ENCODE results near the gene AJM1.

AJM1 gene

DNA sequence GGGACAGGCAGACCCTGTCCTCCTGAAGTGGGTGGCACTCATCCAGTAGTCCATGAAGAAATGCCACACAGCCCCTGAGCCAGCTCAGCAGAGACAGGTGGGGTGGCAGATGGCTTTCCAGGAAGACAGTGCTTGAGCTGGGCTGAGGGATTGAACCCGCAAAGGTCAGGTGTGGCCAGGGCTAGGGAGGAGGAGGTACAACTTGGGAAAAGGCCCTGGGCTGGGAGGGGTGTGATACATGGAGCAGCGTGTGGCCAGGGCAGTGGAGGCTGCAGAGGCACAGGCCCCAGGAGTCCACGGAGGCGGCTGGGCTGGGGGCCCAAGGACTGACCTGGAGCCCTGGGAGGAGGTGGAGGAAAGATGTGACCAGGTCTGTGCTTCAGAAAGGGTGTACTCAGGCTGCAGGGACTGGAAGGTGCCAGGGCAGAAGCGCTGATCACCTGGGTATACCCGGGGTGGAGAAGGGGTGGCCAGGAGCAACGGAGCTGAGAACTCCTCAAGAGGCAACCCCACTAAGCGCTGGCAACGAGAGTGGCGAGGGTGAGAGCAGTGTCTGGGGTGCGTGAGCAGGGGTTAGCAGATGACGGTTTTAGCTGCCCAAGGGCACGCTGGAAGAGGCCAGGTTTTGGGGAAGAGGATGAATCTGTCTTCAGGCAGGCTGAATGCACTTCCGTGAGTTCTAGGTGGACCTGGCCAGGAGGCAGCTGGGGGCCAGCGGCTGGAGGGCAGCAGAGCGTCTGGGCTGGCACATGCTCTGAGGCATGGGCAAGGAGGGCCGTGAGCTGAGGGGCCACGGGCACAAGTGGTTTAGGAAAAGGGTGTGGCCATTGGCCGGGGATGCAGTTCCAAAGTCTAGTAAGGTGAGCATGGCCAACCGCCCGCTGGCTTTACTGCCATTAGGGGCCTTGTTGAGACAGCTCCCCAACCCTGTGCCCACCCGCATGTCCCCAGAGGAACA is 38.4 kb upstream of the AJM1 start:
- H3K27me3 Mint-ChIP-seq (ENCODE audit: low read depth) = peaks cover 10% of the 10 kb centered on the region
- DNase-seq (ENCODE audit: low spot score) = no peak
- H3K4me1 Mint-ChIP-seq (ENCODE audit: low read depth) = peaks cover 16% of the 10 kb centered on the region
- no peaks in the 10 kb centered on the region for H3K9me3 Mint-ChIP-seq
- peak overlapping the region; percentile 14 for H3K27ac Mint-ChIP-seq
- H3K4me3 Mint-ChIP-seq = no peak overlapping the region
- H3K36me3 Mint-ChIP-seq (ENCODE audit: low read depth) = peaks cover 3% of the 10 kb centered on the region

GRCh38 chr9:136804509-136805206 is 37.6 kb upstream of the AJM1 start:
- H3K27ac Mint-ChIP-seq = no peak overlapping the region
- DNase-seq (ENCODE audit: low spot score) = no peak
- peaks cover 23% of the 10 kb centered on the region for H3K4me1 Mint-ChIP-seq (ENCODE audit: low read depth)
- no peaks in the 10 kb centered on the region for H3K9me3 Mint-ChIP-seq
- H3K27me3 Mint-ChIP-seq (ENCODE audit: low read depth) = peaks cover 10% of the 10 kb centered on the region
- no peak overlapping the region for H3K4me3 Mint-ChIP-seq
- H3K36me3 Mint-ChIP-seq (ENCODE audit: low read depth) = peaks cover 9% of the 10 kb centered on the region

- no peak overlapping the region for H3K27ac Mint-ChIP-seq
- peaks cover 15% of the 10 kb centered on the region for H3K36me3 Mint-ChIP-seq (ENCODE audit: low read depth)
- no peak for DNase-seq (ENCODE audit: low spot score)
- H3K4me3 Mint-ChIP-seq = peak overlapping the region; percentile 34
- H3K4me1 Mint-ChIP-seq (ENCODE audit: low read depth) = peaks cover 26% of the 10 kb centered on the region
- H3K27me3 Mint-ChIP-seq (ENCODE audit: low read depth) = peaks cover 8% of the 10 kb centered on the region
- H3K9me3 Mint-ChIP-seq = no peaks in the 10 kb centered on the region
These were observed 37.0 kb upstream of the AJM1 start for GRCh38 chr9:136805207-136805740.

DNA sequence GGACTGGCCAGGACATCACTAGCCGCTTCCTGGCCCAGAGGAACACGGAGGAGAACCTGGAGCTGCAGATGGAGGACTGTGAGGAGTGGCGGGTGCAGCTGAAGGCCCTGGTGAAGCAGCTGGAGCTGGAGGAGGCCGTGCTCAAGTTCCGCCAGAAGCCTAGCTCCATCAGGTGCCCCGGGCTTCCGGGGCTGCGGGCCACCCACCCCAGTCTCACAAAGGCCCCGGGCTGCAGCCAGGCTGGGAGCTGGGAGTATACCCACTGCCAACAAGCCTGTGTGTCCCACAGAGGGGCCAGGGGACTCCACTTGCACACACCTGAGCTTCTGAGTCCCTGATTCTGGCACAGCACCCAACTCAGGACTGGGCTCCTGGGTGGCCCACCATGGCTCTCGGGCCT is 36.2 kb upstream of the AJM1 start:
- H3K27ac Mint-ChIP-seq = no peak overlapping the region
- peaks cover 23% of the 10 kb centered on the region for H3K4me1 Mint-ChIP-seq (ENCODE audit: low read depth)
- H3K9me3 Mint-ChIP-seq = no peaks in the 10 kb centered on the region
- H3K27me3 Mint-ChIP-seq (ENCODE audit: low read depth) = peaks cover 3% of the 10 kb centered on the region
- DNase-seq (ENCODE audit: low spot score) = no peak
- H3K4me3 Mint-ChIP-seq = peak overlapping the region; percentile 88
- peaks cover 18% of the 10 kb centered on the region for H3K36me3 Mint-ChIP-seq (ENCODE audit: low read depth)

- Mint-ChIP-seq H3K27me3 (ENCODE audit: low read depth) (no peaks in the 10 kb centered on the region), H3K4me1 (ENCODE audit: low read depth) (peaks cover 20% of the 10 kb centered on the region), H3K27ac (peak overlapping the region; percentile 76), H3K36me3 (ENCODE audit: low read depth) (peaks cover 18% of the 10 kb centered on the region), H3K9me3 (no peaks in the 10 kb centered on the region), H3K4me3 (peak overlapping the region; percentile 88)
- no peak for DNase-seq (ENCODE audit: low spot score)
These were observed 35.6 kb upstream of the AJM1 start for GRCh38 chr9:136806631-136807201.

DNA sequence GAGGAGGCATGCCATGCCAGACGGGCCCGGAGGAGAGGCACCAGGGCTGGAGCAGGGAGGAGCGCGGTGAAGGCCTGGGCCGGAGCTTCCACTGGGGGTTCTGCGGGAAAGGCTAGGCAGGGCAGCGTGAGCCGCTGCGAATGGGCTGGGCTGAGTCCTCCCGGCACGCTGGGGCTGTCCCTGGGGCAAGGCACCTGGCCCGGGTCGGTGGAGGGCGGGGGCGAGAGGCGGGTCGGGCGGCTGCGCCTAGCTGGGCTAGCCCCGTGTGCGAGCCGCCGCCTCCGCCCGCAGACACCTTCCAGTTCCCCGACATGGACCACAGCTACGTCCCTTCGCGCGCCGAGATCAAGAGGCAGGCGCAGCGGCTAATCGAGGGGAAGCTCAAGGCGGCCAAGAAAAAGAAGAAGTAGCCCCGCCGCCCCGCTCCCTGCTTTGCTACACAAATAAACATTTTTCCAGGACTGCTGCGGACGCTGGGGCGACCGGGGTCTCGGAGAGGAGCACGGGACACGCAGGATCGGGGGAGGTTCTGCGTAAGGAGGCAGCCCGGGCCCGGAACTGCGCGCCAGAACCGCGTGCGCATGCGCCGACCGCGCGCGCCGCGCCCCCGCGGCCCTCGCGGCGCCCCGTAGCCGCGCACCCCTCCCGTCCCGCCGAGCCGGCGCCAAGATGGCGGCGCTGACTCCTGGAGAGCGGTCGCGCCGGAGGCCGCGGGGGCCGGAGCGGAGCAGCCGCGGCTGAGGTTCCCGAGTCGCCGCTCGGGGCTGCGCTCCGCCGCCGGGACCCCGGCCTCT is 34.8 kb upstream of the AJM1 start, which contains the start of gene RABL6:
TSS of gene RABL6 (plus strand) at position 668 of the 794 bp plus-strand sequence. CDS start 249 bp downstream, outside the sequence.
- DNase-seq (ENCODE audit: low spot score) = peak; percentile 88
- Mint-ChIP-seq H3K9me3 (no peaks in the 10 kb centered on the region), H3K4me1 (ENCODE audit: low read depth) (peaks cover 23% of the 10 kb centered on the region), H3K27ac (peak within 1 kb of the TSS; percentile 90), H3K27me3 (ENCODE audit: low read depth) (no peaks in the 10 kb centered on the region), H3K36me3 (ENCODE audit: low read depth) (peaks cover 18% of the 10 kb centered on the region), H3K4me3 (peak within 1 kb of the TSS; percentile 88)

DNA sequence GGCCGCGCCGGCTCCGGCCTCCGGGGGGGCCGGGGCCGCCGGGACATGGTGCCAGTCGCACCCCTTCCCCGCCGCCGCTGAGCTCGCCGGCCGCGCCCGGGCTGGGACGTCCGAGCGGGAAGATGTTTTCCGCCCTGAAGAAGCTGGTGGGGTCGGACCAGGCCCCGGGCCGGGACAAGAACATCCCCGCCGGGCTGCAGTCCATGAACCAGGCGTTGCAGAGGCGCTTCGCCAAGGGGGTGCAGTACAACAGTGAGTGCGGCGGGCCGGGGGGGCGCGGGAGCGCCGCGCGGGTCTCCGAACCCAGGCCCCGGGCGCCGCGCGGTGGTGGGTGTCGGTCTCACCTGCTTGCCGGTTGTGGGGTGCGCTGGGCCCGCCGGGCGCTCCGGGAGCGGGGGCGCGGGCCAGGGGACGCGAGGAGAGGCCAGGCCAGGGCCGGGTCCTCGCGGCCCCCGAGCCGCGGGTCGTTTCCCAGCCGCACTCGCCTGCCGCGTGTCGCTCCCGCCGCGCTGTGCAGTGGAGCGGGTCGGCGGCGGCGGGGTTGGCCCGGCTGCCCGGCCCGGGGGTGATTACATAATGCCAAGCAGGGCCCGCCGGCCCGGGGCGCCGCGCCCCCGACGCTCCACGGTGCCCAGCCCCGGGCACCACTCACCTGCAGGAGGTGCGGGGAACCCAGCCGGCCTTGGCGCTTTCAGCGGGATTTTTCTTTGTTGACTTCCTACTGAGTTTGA is 34.0 kb upstream of the AJM1 start:
- Mint-ChIP-seq H3K27me3 (ENCODE audit: low read depth) (no peaks in the 10 kb centered on the region), H3K4me1 (ENCODE audit: low read depth) (peaks cover 30% of the 10 kb centered on the region), H3K36me3 (ENCODE audit: low read depth) (peaks cover 25% of the 10 kb centered on the region), H3K4me3 (peak overlapping the region; percentile 82), H3K27ac (peak overlapping the region; percentile 63), H3K9me3 (no peaks in the 10 kb centered on the region)
- DNase-seq (ENCODE audit: low spot score) = peak; percentile 42

- Mint-ChIP-seq H3K4me1 (ENCODE audit: low read depth) (peaks cover 36% of the 10 kb centered on the region), H3K27ac (peak overlapping the region; percentile 26), H3K4me3 (peak overlapping the region; percentile 82), H3K9me3 (no peaks in the 10 kb centered on the region), H3K27me3 (ENCODE audit: low read depth) (no peaks in the 10 kb centered on the region), H3K36me3 (ENCODE audit: low read depth) (peaks cover 30% of the 10 kb centered on the region)
- no peak for DNase-seq (ENCODE audit: low spot score)
These were observed 33.5 kb upstream of the AJM1 start for GRCh38 chr9:136808806-136809158.

GRCh38 chr9:136814725-136815421 is 27.4 kb upstream of the AJM1 start:
- Mint-ChIP-seq H3K9me3 (no peaks in the 10 kb centered on the region), H3K4me3 (no peak overlapping the region), H3K27ac (peak overlapping the region; percentile 11), H3K27me3 (ENCODE audit: low read depth) (no peaks in the 10 kb centered on the region), H3K4me1 (ENCODE audit: low read depth) (peaks cover 28% of the 10 kb centered on the region), H3K36me3 (ENCODE audit: low read depth) (peaks cover 37% of the 10 kb centered on the region)
- DNase-seq (ENCODE audit: low spot score) = no peak

GRCh38 chr9:136815422-136815782 is 26.9 kb upstream of the AJM1 start:
- H3K4me3 Mint-ChIP-seq = no peak overlapping the region
- no peaks in the 10 kb centered on the region for H3K27me3 Mint-ChIP-seq (ENCODE audit: low read depth)
- peaks cover 34% of the 10 kb centered on the region for H3K36me3 Mint-ChIP-seq (ENCODE audit: low read depth)
- H3K27ac Mint-ChIP-seq = no peak overlapping the region
- no peaks in the 10 kb centered on the region for H3K9me3 Mint-ChIP-seq
- DNase-seq (ENCODE audit: low spot score) = no peak
- H3K4me1 Mint-ChIP-seq (ENCODE audit: low read depth) = peaks cover 24% of the 10 kb centered on the region

DNA sequence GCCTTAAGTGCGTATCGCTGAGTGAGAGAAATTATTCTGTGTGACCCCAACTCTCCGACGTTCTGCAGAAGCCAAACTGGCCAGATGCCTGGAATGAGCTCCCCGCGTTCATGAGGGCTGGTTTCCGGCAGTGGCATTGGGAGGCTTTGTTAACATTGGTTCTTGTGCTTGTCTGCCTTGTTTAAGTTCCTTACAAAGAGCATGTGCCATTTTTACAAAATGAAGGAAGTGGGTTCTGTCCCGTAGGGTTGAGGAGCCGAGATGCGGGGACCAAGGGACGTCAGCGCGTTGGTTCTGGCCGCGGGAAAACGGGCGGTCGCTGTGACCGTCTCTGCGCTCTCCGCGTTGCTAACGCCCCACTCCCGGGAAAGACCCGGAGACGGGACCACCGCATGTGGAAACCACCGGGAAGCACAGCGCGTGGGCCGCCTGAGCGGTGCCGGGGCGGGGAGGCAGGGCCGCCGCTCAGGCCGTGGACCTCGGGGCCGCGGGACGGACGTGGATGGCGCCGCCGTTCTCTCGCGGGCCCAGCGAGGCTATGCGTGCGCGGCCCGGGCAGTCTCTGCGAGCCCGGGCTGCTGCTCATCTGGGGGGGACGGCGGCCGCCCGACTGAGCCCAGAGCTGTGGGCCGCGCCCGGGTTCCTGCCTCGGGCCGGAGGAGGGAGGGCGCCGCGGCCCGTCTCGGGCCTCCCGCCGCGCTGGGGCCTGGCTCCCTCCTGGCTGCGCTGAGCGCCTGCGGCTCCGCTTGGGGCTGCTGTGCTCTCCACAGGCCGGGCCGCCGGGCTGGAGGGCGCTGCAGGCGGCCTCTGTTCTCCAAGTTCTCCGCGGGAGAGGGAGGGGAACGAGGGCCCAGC is 21.1 kb upstream of the AJM1 start:
- Mint-ChIP-seq H3K36me3 (ENCODE audit: low read depth) (peaks cover 19% of the 10 kb centered on the region), H3K4me1 (ENCODE audit: low read depth) (no peaks in the 10 kb centered on the region), H3K9me3 (no peaks in the 10 kb centered on the region), H3K4me3 (no peak overlapping the region), H3K27ac (no peak overlapping the region), H3K27me3 (ENCODE audit: low read depth) (no peaks in the 10 kb centered on the region)
- DNase-seq (ENCODE audit: low spot score) = no peak

Data from T-helper 2 cell treated with Interferon-gamma antibody and Interleukin-4, amounts not matched to agents 5 μg/mL and 100 μg/mL, for 36 hours (primary cell).